ENCODE measurements around the gene NR4A1.

NR4A1 gene

GRCh38 chr12:52050758-52051541 lies at the start of gene NR4A1:
Gene NR4A1 (plus strand): TSS chr12:52051442. CDS start chr12:52054329, 2,887 bp downstream.
- H3K4me1 ChIP-seq (ENCODE audit: control insufficient read depth in 1 of 2, insufficient read depth in 2 of 2, low read length in 2 of 2), result peaks cover 14 to 27% of the 10 kb centered on the region in 2 donors
- H3K36me3 ChIP-seq (ENCODE audit: control insufficient read depth in 1 of 2, insufficient read depth in 2 of 2, low read length in 2 of 2), result peaks cover 25 to 30% of the 10 kb centered on the region in 2 donors
- no peaks in the 10 kb centered on the region for H3K9me3 ChIP-seq (ENCODE audit: control insufficient read depth in 1 of 2, low read length in 2 of 2)
- peak within 1 kb of the TSS; percentile 93 for H3K27ac ChIP-seq (ENCODE audit: low read length)
- H3K4me3 ChIP-seq (ENCODE audit: low read depth in 1 of 2, low read length in 2 of 2), result peak within 1 kb of the TSS; percentile 76 to 94
- no peaks in the 10 kb centered on the region for H3K27me3 ChIP-seq (ENCODE audit: low read depth, low read length)

- Histone ChIP-seq H3K36me3 (ENCODE audit: control insufficient read depth in 1 of 2, insufficient read depth in 2 of 2, low read length in 2 of 2) (peaks cover 0 to 6% of the 10 kb centered on the region in 2 donors), H3K27me3 (ENCODE audit: low read depth, low read length) (no peaks in the 10 kb centered on the region), H3K4me3 (ENCODE audit: low read depth in 1 of 2, low read length in 2 of 2) (no peak overlapping the region), H3K27ac (ENCODE audit: low read length) (no peak overlapping the region), H3K4me1 (ENCODE audit: control insufficient read depth in 1 of 2, insufficient read depth in 2 of 2, low read length in 2 of 2) (peaks cover 0 to 9% of the 10 kb centered on the region in 2 donors), H3K9me3 (ENCODE audit: control insufficient read depth in 1 of 2, low read length in 2 of 2) (no peaks in the 10 kb centered on the region)
These were observed 48.2 kb upstream of the NR4A1 start for GRCh38 chr12:52003016-52003550.

- Histone ChIP-seq H3K27me3 (ENCODE audit: low read depth, low read length) (no peaks in the 10 kb centered on the region), H3K36me3 (ENCODE audit: control insufficient read depth in 1 of 2, insufficient read depth in 2 of 2, low read length in 2 of 2) (peaks cover 0 to 6% of the 10 kb centered on the region in 2 donors), H3K4me1 (ENCODE audit: control insufficient read depth in 1 of 2, insufficient read depth in 2 of 2, low read length in 2 of 2) (peaks cover 0 to 14% of the 10 kb centered on the region in 2 donors), H3K4me3 (ENCODE audit: low read depth in 1 of 2, low read length in 2 of 2) (no peak overlapping the region), H3K9me3 (ENCODE audit: control insufficient read depth in 1 of 2, low read length in 2 of 2) (no peaks in the 10 kb centered on the region), H3K27ac (ENCODE audit: low read length) (no peak overlapping the region)
These were observed 47.7 kb upstream of the NR4A1 start for GRCh38 chr12:52003591-52003990.

GRCh38 chr12:52004042-52004648 lies 47.1 kb upstream of the NR4A1 start:
- H3K9me3 ChIP-seq (ENCODE audit: control insufficient read depth in 1 of 2, low read length in 2 of 2), result no peaks in the 10 kb centered on the region
- no peak overlapping the region for H3K4me3 ChIP-seq (ENCODE audit: low read depth in 1 of 2, low read length in 2 of 2)
- H3K27ac ChIP-seq (ENCODE audit: low read length), result no peak overlapping the region
- peaks cover 0 to 4% of the 10 kb centered on the region in 2 donors for H3K36me3 ChIP-seq (ENCODE audit: control insufficient read depth in 1 of 2, insufficient read depth in 2 of 2, low read length in 2 of 2)
- H3K4me1 ChIP-seq (ENCODE audit: control insufficient read depth in 1 of 2, insufficient read depth in 2 of 2, low read length in 2 of 2), result peaks cover 0 to 19% of the 10 kb centered on the region in 2 donors
- H3K27me3 ChIP-seq (ENCODE audit: low read depth, low read length), result no peaks in the 10 kb centered on the region

GRCh38 chr12:52005218-52005902 lies 45.9 kb upstream of the NR4A1 start:
- H3K27ac ChIP-seq (ENCODE audit: low read length), result no peak overlapping the region
- no peak overlapping the region for H3K4me3 ChIP-seq (ENCODE audit: low read depth in 1 of 2, low read length in 2 of 2)
- no peaks in the 10 kb centered on the region for H3K27me3 ChIP-seq (ENCODE audit: low read depth, low read length)
- H3K9me3 ChIP-seq (ENCODE audit: control insufficient read depth in 1 of 2, low read length in 2 of 2), result no peaks in the 10 kb centered on the region
- peaks cover 0 to 25% of the 10 kb centered on the region in 2 donors for H3K4me1 ChIP-seq (ENCODE audit: control insufficient read depth in 1 of 2, insufficient read depth in 2 of 2, low read length in 2 of 2)
- no peaks in the 10 kb centered on the region for H3K36me3 ChIP-seq (ENCODE audit: control insufficient read depth in 1 of 2, insufficient read depth in 2 of 2, low read length in 2 of 2)

- H3K9me3 ChIP-seq (ENCODE audit: control insufficient read depth in 1 of 2, low read length in 2 of 2), result no peaks in the 10 kb centered on the region
- H3K27ac ChIP-seq (ENCODE audit: low read length), result no peak overlapping the region
- no peaks in the 10 kb centered on the region for H3K27me3 ChIP-seq (ENCODE audit: low read depth, low read length)
- H3K36me3 ChIP-seq (ENCODE audit: control insufficient read depth in 1 of 2, insufficient read depth in 2 of 2, low read length in 2 of 2), result no peaks in the 10 kb centered on the region
- H3K4me1 ChIP-seq (ENCODE audit: control insufficient read depth in 1 of 2, insufficient read depth in 2 of 2, low read length in 2 of 2), result peaks cover 0 to 32% of the 10 kb centered on the region in 2 donors
- peak overlapping the region; percentile 21 to 71 for H3K4me3 ChIP-seq (ENCODE audit: low read depth in 1 of 2, low read length in 2 of 2)
These were observed 45.1 kb upstream of the NR4A1 start for GRCh38 chr12:52005903-52006703.

GRCh38 chr12:52006726-52007157 lies 44.5 kb upstream of the NR4A1 start, which contains the start of gene TAMALIN:
Gene TAMALIN (plus strand): TSS chr12:52006946. CDS start chr12:52007020, 74 bp downstream.
- peak within 1 kb of the TSS; percentile 27 to 71 for H3K4me3 ChIP-seq (ENCODE audit: low read depth in 1 of 2, low read length in 2 of 2)
- no peaks in the 10 kb centered on the region for H3K27me3 ChIP-seq (ENCODE audit: low read depth, low read length)
- H3K4me1 ChIP-seq (ENCODE audit: control insufficient read depth in 1 of 2, insufficient read depth in 2 of 2, low read length in 2 of 2), result peaks cover 0 to 38% of the 10 kb centered on the region in 2 donors
- H3K9me3 ChIP-seq (ENCODE audit: control insufficient read depth in 1 of 2, low read length in 2 of 2), result no peaks in the 10 kb centered on the region
- H3K27ac ChIP-seq (ENCODE audit: low read length), result peak within 1 kb of the TSS; percentile 73
- H3K36me3 ChIP-seq (ENCODE audit: control insufficient read depth in 1 of 2, insufficient read depth in 2 of 2, low read length in 2 of 2), result no peaks in the 10 kb centered on the region

GRCh38 chr12:52007158-52007921 lies 43.9 kb upstream of the NR4A1 start:
- Histone ChIP-seq H3K27ac (ENCODE audit: low read length) (peak overlapping the region; percentile 73), H3K4me3 (ENCODE audit: low read depth in 1 of 2, low read length in 2 of 2) (peak overlapping the region; percentile 27 to 71), H3K9me3 (ENCODE audit: control insufficient read depth in 1 of 2, low read length in 2 of 2) (no peaks in the 10 kb centered on the region), H3K27me3 (ENCODE audit: low read depth, low read length) (no peaks in the 10 kb centered on the region), H3K36me3 (ENCODE audit: control insufficient read depth in 1 of 2, insufficient read depth in 2 of 2, low read length in 2 of 2) (no peaks in the 10 kb centered on the region), H3K4me1 (ENCODE audit: control insufficient read depth in 1 of 2, insufficient read depth in 2 of 2, low read length in 2 of 2) (peaks cover 0 to 38% of the 10 kb centered on the region in 2 donors)

- H3K27ac ChIP-seq (ENCODE audit: low read length), result peak overlapping the region; percentile 73
- no peaks in the 10 kb centered on the region for H3K27me3 ChIP-seq (ENCODE audit: low read depth, low read length)
- no peaks in the 10 kb centered on the region for H3K36me3 ChIP-seq (ENCODE audit: control insufficient read depth in 1 of 2, insufficient read depth in 2 of 2, low read length in 2 of 2)
- no peaks in the 10 kb centered on the region for H3K9me3 ChIP-seq (ENCODE audit: control insufficient read depth in 1 of 2, low read length in 2 of 2)
- H3K4me1 ChIP-seq (ENCODE audit: control insufficient read depth in 1 of 2, insufficient read depth in 2 of 2, low read length in 2 of 2), result peaks cover 0 to 38% of the 10 kb centered on the region in 2 donors
- peak overlapping the region; percentile 27 to 71 for H3K4me3 ChIP-seq (ENCODE audit: low read depth in 1 of 2, low read length in 2 of 2)
These were observed 43.2 kb upstream of the NR4A1 start for GRCh38 chr12:52007982-52008510.
